NCI-H2029 (cell line): Measurements from ENCODE around the gene CXorf66.
"Not testable (repeated sequence)": the region's sequence is repeated elsewhere in the genome, so short reads cannot be mapped to it uniquely, and the experiment has no call there.

Experiments used
- DNase-seq: peaks from one replicate; lab custom pipeline; 2025; lab: John Stamatoyannopoulos, UW

The CXorf66 gene

DNA sequence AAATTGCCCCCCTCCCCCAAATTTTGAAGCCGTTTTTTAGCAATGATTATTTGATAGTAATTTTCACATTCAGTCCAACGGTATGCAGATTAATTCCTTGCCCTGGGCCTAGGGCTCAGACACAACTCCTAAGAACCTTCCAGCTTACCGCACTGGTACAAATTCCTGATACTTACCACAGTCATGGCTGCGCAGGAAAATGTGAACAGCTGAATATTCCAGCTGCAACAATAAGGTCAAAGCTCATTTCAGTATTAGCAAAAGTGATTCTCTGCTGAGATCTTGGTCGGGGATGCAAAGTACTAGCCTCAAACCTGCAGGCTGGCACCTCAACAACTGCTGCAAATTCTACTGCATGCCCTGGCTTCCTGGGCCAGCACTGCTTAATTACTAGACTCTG, 35.4 kb downstream of the CXorf66 start:
- DNase-seq: no peak

DNA sequence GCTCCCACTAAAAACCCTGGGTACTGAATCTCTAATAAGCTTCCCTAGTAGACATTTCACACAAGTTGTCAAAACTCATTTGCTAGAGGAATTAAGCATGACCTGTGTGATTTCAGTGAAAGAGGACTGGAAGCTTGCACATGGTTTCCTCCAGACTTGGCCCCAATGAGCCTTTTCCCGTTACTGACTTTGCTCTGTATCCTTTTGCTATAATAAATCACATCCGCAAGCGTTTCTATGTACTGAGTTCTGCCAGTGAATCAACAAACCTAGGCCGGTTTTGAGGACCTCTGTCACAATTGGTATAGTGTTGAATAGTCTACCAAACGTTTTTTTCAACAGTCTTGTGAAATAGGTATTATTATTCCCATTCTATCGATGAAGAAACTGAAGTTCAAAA, 40.6 kb downstream of the CXorf66 start:
- no peak for DNase-seq

DNA sequence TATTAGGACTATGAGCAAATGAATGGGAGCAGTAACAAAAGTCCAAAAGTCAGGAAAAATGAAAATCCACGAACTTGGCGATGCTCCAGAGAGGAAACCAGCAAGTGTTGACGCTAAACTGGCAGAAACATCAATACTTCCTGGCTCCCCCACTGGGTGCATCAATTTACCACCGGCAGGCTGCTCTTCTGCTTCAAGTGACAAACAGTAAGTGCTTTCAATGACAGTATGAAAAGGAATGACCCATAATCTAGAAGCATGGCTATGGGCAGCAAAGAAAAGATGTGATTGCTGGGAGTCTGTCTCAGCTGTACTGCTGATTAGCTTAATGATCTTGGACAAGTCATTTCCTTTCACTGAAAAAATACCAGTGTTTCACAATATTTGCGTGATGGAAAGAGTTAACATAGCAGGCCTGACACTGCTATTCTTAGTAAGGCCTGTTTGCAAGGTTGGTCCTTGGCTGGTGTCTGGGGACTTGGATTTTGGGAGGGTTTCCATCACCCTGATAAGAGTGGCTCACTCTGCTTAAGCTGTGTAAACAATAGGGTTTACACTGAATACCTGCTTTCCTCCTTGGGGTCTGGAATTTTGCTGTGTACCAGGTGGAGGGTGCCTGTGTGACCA, 41.1 kb downstream of the CXorf66 start:
- no peak for DNase-seq

DNA sequence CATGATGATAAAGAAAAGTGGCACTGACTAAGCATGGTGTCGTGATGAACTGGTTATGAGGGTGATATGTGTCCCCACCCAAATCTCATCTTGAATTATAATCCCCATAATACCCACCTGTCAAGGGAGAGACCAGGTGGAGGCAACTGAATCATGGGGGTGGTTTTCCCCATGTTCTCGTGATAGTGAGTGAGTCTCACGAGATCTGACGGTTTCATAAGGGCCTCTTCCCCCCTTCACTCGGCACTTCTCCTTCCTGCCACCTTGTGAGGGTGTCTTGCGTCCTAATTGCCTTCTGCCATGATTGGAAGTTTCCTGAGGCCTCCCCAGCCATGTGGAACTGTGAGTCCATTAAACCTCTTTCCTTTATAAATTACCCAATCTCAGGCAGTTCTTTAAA, 44.2 kb downstream of the CXorf66 start:
- DNase-seq: not testable (repeated sequence)

DNA sequence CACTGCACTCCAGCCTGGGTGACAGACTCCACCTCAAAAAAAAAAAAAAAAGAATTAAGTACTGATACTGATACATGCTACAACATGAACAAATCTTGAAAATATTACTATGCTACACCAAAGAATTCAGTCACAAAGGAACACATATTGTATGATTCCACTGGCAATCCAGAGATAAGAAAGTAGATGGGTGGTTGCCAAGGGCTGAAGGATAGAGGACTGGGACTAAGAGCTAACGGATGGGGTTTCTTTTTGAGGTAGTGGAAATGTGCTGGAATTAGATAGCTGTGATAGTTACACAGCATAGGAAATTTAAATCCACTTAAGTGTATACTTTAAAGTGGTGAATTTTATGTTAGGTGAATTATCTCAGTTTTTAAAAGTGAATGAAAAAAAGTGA, 45.0 kb downstream of the CXorf66 start:
- no peak for DNase-seq

DNA sequence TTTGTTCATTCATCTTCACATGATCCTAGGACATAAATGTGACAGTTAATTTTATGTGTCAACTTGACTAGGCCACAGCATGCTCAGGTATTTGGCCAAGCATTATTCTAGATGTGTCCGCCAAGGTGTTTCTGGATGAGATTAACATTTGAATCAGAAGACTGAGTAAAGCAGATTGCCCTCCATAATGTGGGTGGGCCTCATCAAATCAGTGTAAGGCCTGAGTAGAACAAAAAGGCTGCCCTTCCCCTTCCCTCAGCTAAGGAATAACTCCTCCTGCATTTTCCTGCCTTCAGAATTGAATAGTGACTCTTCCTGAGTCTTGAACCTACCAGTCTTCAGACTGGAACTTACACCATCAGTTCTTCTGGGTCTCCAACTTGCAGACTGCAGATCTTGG, 50.9 kb downstream of the CXorf66 start:
- no peak for DNase-seq

DNA sequence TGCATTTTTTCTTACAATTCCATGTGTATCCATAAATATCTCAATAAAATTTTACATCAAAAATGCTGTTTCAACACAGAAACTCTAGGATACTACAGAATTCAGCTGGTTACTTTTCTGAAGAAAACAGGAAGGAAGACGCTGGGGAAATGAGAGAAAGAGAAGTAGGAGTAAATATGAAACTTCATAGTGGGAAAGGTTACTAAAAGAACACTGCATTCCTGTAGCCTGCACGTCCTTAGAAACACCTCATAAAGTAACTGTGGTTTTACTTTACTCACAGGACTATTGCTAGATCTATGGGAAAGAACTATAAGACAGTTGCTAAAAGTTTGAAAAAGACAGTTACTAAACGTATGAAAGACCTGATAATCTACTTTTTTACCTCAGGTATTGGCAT, 55.6 kb downstream of the CXorf66 start:
- no peak for DNase-seq

DNA sequence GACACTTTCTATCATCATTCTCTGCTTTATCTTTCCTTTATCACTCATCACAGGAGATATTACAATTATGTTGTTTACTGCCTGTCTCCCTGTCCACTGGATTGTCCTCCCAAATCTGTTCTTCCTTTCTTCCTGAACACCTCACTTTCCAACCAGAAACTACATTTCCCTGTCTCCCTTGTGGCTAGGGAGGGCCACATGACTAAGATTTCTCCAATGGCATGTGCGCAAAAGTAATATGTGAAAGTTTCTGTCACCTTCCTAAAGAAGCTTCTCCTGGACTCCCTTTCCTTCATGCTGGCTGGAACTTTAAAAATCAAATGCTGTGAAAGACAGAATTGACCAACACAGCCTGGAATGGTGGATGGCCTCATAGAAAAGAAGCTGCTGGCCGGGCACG, 58.2 kb downstream of the CXorf66 start:
- no peak for DNase-seq

DNA sequence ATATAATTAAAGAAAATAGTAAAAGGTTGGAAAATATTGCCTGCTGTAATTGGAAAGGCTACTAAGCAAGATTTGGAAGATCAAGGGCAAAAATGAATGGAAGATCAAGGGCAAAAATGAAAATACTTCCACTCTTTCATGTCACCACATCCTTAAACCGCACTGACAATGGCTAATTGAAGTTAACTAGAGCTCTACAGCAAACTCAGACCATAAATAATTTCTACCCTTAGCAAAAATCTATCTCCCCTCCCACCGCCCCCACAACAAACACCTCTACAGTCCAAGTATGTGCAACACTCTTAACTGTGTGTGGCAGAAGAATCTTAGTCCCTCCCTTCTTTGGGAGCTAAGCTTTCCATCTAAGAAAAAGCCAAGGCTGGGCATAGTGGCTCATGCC, 59.6 kb downstream of the CXorf66 start:
- DNase-seq: no peak
